Stomach smooth muscle (tissue), 2 donors: ENCODE data around the gene TPD52L1.
"Not testable (repeated sequence)": the region's sequence is repeated elsewhere in the genome, so short reads cannot be mapped to it uniquely, and the experiment has no call there.

Experiments used
- H3K27ac ChIP-seq: one replicate; pipeline ENCODE4 v1.7.0; 2013; ENCODE audit warnings: mild to moderate bottlenecking, low read length, inconsistent platforms
- H3K27me3 ChIP-seq, 2 donors: one replicate each; pipeline ENCODE4 v1.7.0; 2013; ENCODE audit warnings: low read length in 2 of 2; ENCODE audit not compliant: insufficient read depth in 2 of 2, control insufficient read depth in 1 of 2
- H3K36me3 ChIP-seq, 2 donors: one replicate each; pipeline ENCODE4 v1.7.0; 2013; ENCODE audit warnings: low read length in 2 of 2; ENCODE audit not compliant: control insufficient read depth in 2 of 2, insufficient read depth in 2 of 2
- H3K4me1 ChIP-seq: one replicate; pipeline ENCODE4 v1.7.0; 2013; ENCODE audit warnings: low read length; ENCODE audit not compliant: control insufficient read depth, insufficient read depth
- H3K4me3 ChIP-seq, 2 donors: one replicate each; pipeline ENCODE4 v1.7.0; 2013; ENCODE audit warnings: low read length in 2 of 2
- H3K9ac ChIP-seq, 2 donors: one replicate each; pipeline ENCODE4 v1.7.0; 2013; ENCODE audit warnings: low read length in 2 of 2, mild to moderate bottlenecking in 1 of 2
- H3K9me3 ChIP-seq, 2 donors: one replicate each; pipeline ENCODE4 v1.7.0; 2013; ENCODE audit warnings: low read length in 2 of 2; ENCODE audit not compliant: control insufficient read depth in 2 of 2
- donor health status: healthy.
- donor health status: Pancreatic carcinoma.

The TPD52L1 gene

DNA sequence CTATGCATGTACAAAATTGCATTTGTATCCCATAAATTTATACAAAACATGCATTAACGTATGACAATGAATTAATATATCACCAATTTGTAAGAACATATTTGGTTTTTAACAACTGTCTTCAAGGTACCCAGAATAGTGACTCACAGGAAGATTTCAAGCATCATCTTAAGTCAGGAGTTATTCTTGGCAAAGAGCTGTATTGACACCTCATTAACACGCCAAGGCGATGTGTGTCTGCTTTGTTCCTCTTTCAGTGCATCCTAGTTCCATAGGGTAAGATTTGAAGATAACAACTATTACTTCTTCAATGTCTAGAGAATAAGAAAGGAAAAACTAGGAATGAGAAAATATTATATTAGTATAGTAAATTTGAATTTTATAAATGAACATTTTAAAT lies 35.8 kb upstream of the TPD52L1 start:
- no peak overlapping the region for H3K9ac ChIP-seq

DNA sequence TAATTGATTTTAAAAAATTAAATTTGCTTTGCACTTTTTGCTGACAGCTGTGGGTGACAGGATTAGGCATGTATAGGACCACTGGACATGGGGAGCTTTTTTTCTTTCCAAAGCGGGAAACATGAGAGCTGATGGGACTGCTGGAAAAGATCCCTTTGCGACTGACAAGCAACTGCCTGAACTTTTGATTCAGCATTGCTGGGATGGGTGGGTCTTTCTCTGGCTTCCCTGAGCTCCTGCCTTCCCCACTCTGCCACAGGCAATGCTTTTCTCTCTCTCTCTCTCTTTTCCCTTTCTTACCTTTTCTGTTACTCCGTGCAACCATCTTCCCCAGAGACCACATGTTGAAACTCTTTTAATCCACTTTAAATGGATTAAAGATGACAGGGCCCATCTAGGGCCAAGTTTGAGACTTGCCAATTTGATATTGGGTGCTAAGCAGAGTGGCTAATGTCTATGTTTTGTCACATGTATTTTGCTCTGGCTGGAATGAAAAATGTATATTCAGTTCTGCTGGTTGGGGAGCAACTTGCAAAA lies 33.5 kb upstream of the TPD52L1 start:
- no peaks in the 10 kb centered on the region for H3K4me1 ChIP-seq

More for the DNA sequence above, 35.8 kb upstream of the TPD52L1 start:
- Histone ChIP-seq H3K4me3 (no peak overlapping the region), H3K36me3 (no peaks in the 10 kb centered on the region), H3K27me3 (no peaks in the 10 kb centered on the region), H3K4me1 (no peaks in the 10 kb centered on the region), H3K27ac (no peak overlapping the region), H3K9me3 (no peaks in the 10 kb centered on the region)

DNA sequence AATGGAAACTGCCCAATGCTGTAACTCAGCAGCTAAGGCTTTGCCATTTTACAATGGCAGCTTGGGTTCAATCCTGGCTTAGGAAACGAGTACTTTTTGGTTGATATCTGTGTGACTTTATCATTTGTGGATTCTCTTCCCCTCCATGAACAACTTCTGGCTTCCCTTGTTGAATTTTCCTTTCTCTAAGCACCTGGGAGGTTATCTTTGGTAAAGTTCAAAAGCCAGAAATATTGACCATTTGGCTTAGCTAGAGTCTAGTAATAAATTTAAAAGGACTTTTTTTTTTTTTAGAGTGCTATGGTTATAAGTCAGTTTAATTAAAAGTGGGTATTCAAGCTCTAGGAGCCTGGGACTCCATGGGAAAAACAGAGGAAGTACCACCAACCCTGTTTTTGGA lies 31.7 kb upstream of the TPD52L1 start:
- Histone ChIP-seq H3K4me1 (no peaks in the 10 kb centered on the region), H3K36me3 (no peaks in the 10 kb centered on the region), H3K27ac (no peak overlapping the region), H3K9ac (no peak overlapping the region), H3K9me3 (no peaks in the 10 kb centered on the region), H3K27me3 (no peaks in the 10 kb centered on the region), H3K4me3 (no peak overlapping the region)

More for the DNA sequence above, 33.5 kb upstream of the TPD52L1 start:
- H3K4me3 ChIP-seq = no peak overlapping the region
- no peaks in the 10 kb centered on the region for H3K36me3 ChIP-seq
- H3K9ac ChIP-seq = no peak overlapping the region
- no peaks in the 10 kb centered on the region for H3K27me3 ChIP-seq
- no peak overlapping the region for H3K27ac ChIP-seq
- no peaks in the 10 kb centered on the region for H3K9me3 ChIP-seq

DNA sequence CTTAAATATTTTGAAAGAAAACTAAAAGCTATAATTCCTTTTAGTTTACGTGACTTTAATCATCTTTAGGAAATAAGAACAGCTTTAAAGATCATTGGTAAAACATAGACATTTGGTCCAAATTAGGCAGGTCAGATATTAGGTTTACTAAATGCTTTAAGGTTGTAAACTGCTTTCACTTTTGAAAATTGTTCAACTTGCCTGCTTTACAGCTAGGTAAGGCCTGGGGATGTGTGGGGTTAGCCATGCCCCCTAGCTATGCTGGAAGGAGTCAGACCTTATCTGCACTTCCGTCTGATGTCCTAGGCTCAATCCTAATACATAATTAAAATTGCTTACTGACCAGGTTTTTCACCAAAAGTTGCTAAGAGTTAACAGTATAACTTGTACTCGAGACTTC lies 30.5 kb upstream of the TPD52L1 start:
- H3K4me3 ChIP-seq = no peak overlapping the region
- H3K27ac ChIP-seq = no peak overlapping the region
- no peak overlapping the region for H3K9ac ChIP-seq
- no peaks in the 10 kb centered on the region for H3K27me3 ChIP-seq
- H3K4me1 ChIP-seq = no peaks in the 10 kb centered on the region
- no peaks in the 10 kb centered on the region for H3K36me3 ChIP-seq
- no peaks in the 10 kb centered on the region for H3K9me3 ChIP-seq

DNA sequence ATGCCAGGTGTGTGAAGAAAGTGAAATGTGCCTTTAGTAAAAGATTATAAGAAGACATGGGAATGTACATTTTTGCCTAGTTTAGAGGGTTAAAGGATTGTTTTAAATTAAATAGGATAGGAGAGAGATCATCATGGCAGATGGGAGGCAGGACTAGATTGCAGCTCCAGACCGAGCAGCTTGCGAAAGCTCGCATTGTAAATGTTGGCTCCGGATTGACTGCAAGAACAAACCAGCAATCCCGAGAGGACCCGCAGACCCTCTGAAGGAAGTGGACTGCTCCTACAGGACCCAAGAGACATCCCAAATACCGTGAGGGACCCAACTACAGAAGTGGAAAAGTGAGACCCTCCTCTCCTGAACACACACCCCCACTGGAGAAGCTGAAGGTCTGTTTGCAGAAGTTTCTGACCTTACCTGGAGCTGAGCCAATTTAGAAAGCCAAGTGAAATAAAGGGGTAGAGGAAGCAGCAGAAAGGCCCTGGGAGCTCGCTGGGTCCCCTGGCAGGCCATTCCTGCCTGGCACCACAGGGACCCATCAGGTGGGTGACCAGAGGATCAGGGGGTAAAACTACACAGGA lies 30.0 kb upstream of the TPD52L1 start:
- Histone ChIP-seq H3K9me3 (no peaks in the 10 kb centered on the region), H3K27me3 (no peaks in the 10 kb centered on the region), H3K4me3 (no peak overlapping the region), H3K36me3 (no peaks in the 10 kb centered on the region), H3K9ac (no peak overlapping the region), H3K4me1 (no peaks in the 10 kb centered on the region), H3K27ac (no peak overlapping the region)

DNA sequence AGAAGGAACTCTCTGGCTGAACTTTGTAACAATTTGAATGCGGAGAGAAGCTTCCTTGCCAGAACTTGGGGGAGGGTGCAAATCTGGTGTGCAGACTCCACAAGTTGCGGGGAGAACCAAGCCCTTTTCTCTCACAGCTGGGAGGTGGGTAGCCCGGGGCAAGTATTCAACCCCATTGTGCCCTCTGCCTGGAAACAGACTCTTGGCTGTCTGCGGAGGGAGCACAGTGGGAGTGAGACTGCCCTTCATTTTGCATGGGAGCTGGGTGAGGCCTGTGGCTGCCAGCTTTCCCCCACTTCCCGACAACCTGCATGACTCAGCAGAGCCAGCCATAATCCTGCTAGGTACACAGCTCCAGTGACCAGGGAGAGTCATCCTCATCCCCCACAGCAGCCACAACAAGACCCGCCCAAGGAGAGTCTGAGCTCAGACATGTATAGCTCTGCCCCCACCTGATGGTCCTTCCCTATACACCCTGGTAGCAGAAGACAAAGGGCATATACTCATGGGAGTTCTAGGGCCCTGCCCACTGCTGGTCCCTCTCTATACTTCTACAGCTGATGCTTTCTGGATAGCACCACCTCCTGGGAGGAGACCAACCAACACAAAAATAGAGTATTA lies 29.4 kb upstream of the TPD52L1 start:
- Histone ChIP-seq H3K9me3 (no peaks in the 10 kb centered on the region), H3K27me3 (no peaks in the 10 kb centered on the region), H3K36me3 (no peaks in the 10 kb centered on the region), H3K27ac (no peak overlapping the region), H3K4me1 (no peaks in the 10 kb centered on the region), H3K9ac (no peak overlapping the region), H3K4me3 (no peak overlapping the region)

DNA sequence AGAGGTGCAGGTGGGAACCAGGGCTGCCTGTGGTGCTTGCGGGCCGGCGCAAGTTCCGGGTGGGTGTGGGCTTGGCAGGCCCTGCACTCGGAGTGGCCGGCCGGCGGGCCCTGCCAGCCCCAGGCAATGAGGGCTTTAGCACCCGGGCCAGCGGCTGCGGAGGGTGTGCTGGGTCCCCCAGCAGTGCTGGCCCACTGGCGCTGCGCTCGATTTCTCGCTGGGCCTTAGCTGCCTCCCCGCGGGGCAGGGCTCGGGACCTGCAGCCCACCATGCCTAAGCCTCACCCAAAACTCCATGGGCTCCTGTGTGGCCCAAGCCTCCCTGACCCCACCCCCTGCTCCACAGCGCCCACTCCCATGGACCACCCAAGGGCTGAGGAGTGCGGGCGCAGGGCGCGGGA lies 27.7 kb upstream of the TPD52L1 start:
- not testable (repeated sequence) for H3K27ac ChIP-seq, H3K27me3 ChIP-seq, H3K36me3 ChIP-seq, H3K9me3 ChIP-seq, H3K9ac ChIP-seq, H3K4me1 ChIP-seq, H3K4me3 ChIP-seq

DNA sequence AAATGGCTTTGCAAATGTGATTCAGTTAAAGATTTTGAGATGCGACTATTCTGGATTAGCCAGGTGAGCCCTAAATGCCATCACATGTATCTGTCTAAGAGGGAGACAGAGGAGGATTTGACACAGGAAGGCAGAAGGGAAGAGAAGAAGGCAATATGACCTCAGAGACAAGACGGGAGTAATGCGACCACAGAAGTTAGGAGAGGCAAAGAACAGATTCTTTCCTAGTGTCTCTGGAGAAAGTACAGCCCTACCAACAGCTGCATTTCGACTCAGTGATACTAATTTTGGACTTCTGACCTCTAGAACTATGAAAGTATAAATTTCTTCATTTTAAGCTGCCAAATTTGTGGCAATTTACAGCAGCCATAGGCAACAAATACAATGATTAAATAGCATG lies 24.2 kb upstream of the TPD52L1 start:
- no peaks in the 10 kb centered on the region for H3K9me3 ChIP-seq
- no peak overlapping the region for H3K27ac ChIP-seq
- no peaks in the 10 kb centered on the region for H3K27me3 ChIP-seq

DNA sequence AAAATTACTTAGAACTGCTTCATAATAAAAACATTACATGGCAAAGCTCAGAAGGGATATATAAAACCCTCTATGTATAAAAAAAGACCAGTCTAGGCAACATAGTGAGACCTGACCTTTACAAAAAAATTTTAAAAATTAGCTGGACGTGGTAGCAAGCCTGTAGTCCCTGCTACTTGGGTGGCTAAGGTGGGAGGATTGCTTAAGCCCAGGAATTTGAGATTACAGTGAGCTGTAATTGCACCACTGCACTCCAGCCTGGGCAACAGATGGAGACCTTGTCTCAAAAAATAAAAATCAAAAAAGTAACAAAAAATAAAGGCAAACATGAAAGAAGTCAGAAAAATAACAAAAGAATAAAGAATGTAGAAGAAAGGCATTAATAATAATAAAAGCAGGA lies 21.5 kb upstream of the TPD52L1 start:
- no peaks in the 10 kb centered on the region for H3K4me1 ChIP-seq
- H3K27me3 ChIP-seq = no peaks in the 10 kb centered on the region
- no peak overlapping the region for H3K9ac ChIP-seq
- no peaks in the 10 kb centered on the region for H3K36me3 ChIP-seq
- no peak overlapping the region for H3K27ac ChIP-seq
- no peak overlapping the region for H3K4me3 ChIP-seq
- H3K9me3 ChIP-seq = no peaks in the 10 kb centered on the region

More for the DNA sequence above, 24.2 kb upstream of the TPD52L1 start:
- H3K4me3 ChIP-seq = no peak overlapping the region
- H3K9ac ChIP-seq = no peak overlapping the region
- no peaks in the 10 kb centered on the region for H3K4me1 ChIP-seq
- no peaks in the 10 kb centered on the region for H3K36me3 ChIP-seq

DNA sequence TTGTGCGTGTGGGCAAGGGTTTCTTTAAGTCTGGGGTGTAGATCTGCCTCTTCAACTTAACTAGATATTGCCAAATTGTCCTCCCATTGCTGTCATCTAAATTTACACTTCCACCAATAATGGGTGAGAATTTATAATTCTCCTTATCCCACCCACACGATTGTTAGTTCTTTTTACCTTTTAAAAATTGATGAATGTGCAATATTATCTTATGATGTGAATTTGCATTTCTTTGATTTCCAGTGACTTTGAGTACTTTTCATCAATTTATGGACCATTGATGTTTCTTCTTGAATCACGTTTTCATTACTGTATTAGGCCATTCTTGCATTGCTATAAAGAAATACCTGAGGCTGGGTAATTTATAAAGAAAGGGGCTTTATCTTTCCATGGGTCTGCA lies 17.2 kb upstream of the TPD52L1 start:
- no peak overlapping the region for H3K9ac ChIP-seq
- no peaks in the 10 kb centered on the region for H3K4me1 ChIP-seq
- H3K27me3 ChIP-seq = no peaks in the 10 kb centered on the region
- H3K4me3 ChIP-seq = no peak overlapping the region
- H3K36me3 ChIP-seq = no peaks in the 10 kb centered on the region
- H3K27ac ChIP-seq = no peak overlapping the region
- H3K9me3 ChIP-seq = no peaks in the 10 kb centered on the region

DNA sequence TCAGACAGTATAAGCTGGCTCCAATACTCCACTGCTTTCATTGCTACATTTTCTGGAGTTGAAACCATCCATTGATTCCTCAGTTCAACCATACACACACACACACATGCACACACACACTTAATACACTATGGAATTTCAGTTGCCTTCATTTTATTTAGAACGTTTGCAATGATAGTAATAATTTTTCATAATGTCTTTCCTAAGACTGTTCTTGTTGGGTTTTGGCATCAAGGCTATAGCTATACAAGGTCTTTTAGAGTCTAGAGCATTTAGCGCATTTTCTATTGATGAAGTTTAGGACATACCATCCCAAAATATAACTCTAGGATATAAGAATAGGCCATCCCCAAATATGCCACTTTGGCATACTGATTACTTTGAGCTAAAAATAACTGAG lies 15.5 kb upstream of the TPD52L1 start:
- Histone ChIP-seq H3K4me1 (no peaks in the 10 kb centered on the region), H3K27ac (no peak overlapping the region), H3K27me3 (no peaks in the 10 kb centered on the region), H3K36me3 (no peaks in the 10 kb centered on the region), H3K9me3 (no peaks in the 10 kb centered on the region), H3K9ac (no peak overlapping the region), H3K4me3 (no peak overlapping the region)
